ENCODE measurements around the gene CTNND2.
A peak's percentile ranks its signal among the peaks of the same experiment; 100 is the strongest.

Gene CTNND2

GRCh38 chr5:11595045-11595444 lies 309.2 kb downstream of the CTNND2 start:
- no peak overlapping the region for H3K27ac ChIP-seq
- TF ChIP-seq, protein P1, sequence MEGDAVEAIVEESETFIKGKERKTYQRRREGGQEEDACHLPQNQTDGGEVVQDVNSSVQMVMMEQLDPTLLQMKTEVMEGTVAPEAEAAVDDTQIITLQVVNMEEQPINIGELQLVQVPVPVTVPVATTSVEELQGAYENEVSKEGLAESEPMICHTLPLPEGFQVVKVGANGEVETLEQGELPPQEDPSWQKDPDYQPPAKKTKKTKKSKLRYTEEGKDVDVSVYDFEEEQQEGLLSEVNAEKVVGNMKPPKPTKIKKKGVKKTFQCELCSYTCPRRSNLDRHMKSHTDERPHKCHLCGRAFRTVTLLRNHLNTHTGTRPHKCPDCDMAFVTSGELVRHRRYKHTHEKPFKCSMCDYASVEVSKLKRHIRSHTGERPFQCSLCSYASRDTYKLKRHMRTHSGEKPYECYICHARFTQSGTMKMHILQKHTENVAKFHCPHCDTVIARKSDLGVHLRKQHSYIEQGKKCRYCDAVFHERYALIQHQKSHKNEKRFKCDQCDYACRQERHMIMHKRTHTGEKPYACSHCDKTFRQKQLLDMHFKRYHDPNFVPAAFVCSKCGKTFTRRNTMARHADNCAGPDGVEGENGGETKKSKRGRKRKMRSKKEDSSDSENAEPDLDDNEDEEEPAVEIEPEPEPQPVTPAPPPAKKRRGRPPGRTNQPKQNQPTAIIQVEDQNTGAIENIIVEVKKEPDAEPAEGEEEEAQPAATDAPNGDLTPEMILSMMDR (IDR thresholded peaks at IDR 0.05), result no peak
- H3K4me3 ChIP-seq, result no peak overlapping the region
- no peak for DNase-seq (ENCODE audit: low spot score)

- Histone ChIP-seq H3K4me3 (no peak overlapping the region), H3K27ac (no peak overlapping the region)
- TF ChIP-seq, protein P1 (IDR thresholded peaks at IDR 0.05), result no peak
- DNase-seq (ENCODE audit: low spot score), result no peak
These were observed 310.2 kb downstream of the CTNND2 start for GRCh38 chr5:11594021-11594420.

- H3K27ac ChIP-seq, result no peak overlapping the region
- no peak overlapping the region for H3K4me3 ChIP-seq
- TF ChIP-seq, protein P1 (IDR thresholded peaks at IDR 0.05), result no peak
These were observed 313.8 kb downstream of the CTNND2 start for GRCh38 chr5:11590475-11590874.

GRCh38 chr5:11588803-11589202 lies 315.4 kb downstream of the CTNND2 start:
- Histone ChIP-seq H3K4me3 (peak overlapping the region; percentile 45), H3K27ac (no peak overlapping the region)
- TF ChIP-seq, protein P1 (IDR thresholded peaks at IDR 0.05), result no peak
- DNase-seq (ENCODE audit: low spot score), result no peak

More at GRCh38 chr5:11590475-11590874, 313.8 kb downstream of the CTNND2 start:
- no peak for DNase-seq (ENCODE audit: low spot score)

DNA sequence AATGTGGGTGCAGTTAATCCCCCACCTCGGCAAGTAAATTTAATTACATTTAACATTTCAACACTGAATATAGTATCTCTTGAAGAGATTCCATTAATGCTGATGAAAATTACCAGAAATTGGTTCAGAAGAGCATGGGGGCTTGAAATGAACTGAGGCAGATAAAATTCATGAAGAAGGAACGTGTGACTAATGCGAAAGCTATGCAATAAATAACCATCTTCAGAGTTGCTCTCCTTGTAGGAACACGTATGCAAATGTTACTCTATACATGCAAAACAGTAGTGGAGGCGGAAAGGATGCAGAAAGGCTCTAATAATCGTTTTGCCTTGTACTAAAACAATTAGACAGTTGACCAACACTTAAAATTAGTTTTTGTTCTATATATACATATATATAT lies 320.2 kb downstream of the CTNND2 start:
- TF ChIP-seq, protein P1 (IDR thresholded peaks at IDR 0.05), result no peak

DNA sequence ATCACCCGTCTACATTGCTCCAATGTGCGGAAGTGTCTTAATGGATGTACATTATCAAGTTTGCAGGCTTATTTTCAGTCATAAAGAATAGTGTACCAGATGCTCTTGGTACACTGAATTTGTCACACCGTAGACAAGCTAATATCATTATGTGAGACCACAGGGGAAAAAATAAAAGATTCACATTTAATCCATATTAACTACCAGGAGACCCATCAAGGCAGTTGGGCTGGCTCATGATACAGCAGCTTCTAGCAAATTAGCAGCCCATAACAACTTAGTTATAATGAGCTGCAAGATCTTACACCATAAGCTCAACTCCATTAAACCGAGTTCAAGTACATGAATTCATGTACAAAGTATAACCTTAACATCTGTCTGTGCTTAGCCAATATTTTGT lies 324.9 kb downstream of the CTNND2 start:
- Histone ChIP-seq H3K4me3 (no peak overlapping the region), H3K27ac (no peak overlapping the region)
- TF ChIP-seq, protein P1 (IDR thresholded peaks at IDR 0.05), result no peak
- DNase-seq (ENCODE audit: low spot score), result no peak

More for the DNA sequence above, 320.2 kb downstream of the CTNND2 start:
- no peak for DNase-seq (ENCODE audit: low spot score)
- H3K4me3 ChIP-seq, result no peak overlapping the region
- no peak overlapping the region for H3K27ac ChIP-seq

GRCh38 chr5:11574787-11575186 lies 329.5 kb downstream of the CTNND2 start:
- TF ChIP-seq, protein P1 (IDR thresholded peaks at IDR 0.05), result no peak
- H3K27ac ChIP-seq, result no peak overlapping the region
- H3K4me3 ChIP-seq, result no peak overlapping the region
- DNase-seq (ENCODE audit: low spot score), result no peak

Measured in coronary artery (tissue), 2 donors.